ENCODE measurements around the gene GPR17.

GPR17 gene

DNA sequence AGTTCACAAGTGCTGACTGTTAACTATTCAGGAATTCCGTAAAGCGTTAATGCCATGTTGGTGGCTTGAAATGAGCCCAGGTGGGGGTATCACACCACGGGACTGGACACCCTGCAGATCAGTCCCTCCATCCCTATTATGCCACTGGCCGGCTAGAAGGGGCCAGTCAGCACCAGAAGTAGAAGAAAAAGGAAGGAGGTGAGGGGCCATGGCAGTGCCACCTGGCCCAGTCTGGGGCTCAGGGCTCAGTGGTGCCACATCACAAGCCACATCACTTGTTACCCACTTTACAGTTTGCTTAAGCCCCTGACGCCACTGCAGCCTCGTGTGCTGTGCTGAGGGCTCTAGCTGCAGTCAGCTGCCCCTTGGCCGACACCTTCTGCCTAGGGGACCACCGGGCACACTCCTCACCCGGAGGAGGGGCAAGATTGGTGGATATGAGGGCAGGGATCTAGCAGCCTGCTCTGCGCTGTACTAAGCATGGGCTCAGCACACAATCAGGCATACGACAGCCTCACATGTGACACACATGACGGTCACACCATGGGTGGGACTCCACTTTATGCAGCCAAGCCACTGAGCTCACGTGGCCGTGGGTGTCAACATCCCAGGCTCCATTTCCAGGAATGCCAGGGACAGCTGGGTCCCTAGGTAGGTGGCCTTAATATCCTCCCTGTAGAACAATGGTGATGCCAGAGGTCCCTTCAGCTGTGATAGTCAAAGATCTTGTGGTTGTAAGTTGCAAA lies 25.8 kb downstream of the GPR17 start:
- no peak for DNase-seq (ENCODE audit: low spot score)

GRCh38 chr2:127672341-127673224 lies 26.6 kb downstream of the GPR17 start:
- DNase-seq (ENCODE audit: low spot score), result no peak

GRCh38 chr2:127673291-127674069 lies 27.5 kb downstream of the GPR17 start:
- no peak for DNase-seq (ENCODE audit: low spot score)

DNA sequence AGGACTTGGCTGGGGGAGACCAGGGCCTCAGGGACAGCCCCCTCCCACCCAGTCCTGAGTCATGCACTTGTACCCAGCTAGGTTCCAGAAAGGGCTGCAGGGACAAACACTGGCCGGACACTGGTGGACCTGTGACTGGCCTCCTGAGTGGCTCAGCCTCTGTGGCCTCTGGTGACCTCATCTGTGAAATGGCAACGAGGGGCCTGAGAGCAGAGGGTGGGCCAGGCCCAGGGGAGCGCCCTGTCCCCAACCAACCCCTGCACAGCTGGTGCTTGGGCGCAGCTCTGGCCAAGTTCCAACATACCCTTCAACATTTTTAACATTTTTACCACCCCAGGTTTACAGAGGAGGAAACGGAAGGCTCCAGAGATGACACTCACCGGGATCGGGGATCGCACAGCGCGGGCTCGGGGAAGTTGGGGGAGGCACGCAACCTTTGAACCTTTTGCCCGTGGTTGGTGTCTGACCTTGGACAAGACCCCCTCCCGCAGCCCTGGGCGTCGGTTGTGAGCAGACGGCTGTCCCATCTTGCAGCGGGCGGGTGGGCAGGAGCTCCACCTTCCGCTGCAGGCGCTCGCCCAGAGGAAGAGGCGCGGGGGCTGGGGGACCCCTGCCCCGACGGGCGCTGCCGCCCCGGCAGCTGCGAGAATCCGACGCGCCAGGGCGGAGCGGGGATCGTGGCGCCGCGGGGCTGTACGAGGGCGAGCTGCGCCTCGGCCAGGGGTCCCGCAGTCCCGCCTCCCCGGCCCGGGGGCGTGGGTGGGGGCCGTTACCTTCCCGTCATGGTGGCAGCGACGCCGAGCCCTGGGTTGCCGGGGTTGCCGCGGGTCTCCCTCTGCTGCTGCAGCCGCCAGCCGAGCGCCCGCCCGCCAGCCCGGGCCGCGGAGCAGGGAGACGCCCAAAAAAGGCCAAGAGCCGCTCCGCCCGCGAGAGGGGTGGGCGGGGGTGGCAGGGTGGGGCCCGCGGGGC lies 28.6 kb downstream of the GPR17 start:
- no peak for DNase-seq (ENCODE audit: low spot score)

- DNase-seq (ENCODE audit: low spot score), result no peak
Observed at GRCh38 chr2:127675331-127676261, 29.6 kb downstream of the GPR17 start, which contains the start of gene LIMS2. TSS of gene LIMS2 (minus strand) at chr2:127675530. CDS start at chr2:127675024, 506 bp downstream.

GRCh38 chr2:127676906-127677305 lies 31.0 kb downstream of the GPR17 start:
- no peak for DNase-seq (ENCODE audit: low spot score)

DNA sequence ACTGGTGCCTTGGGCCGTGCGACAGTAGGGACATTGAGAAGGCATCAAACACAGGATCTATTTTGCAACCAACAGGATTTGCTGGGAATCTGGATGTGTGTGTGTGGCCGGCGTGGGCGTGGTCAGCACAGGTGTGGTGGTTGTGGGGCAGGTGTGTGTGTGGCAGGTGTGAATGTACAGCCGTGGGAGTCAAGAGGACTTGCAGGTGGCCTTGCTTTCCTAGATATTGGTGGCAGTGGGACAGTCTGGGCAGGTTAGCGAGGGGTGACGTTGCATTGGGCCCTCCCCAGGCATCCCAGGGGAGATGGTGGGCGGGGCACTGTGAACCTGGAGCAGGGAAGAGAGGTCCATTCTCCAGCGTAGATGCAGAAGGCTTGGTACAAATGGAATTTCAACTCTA lies 32.6 kb downstream of the GPR17 start:
- no peak for DNase-seq (ENCODE audit: low spot score)

DNA sequence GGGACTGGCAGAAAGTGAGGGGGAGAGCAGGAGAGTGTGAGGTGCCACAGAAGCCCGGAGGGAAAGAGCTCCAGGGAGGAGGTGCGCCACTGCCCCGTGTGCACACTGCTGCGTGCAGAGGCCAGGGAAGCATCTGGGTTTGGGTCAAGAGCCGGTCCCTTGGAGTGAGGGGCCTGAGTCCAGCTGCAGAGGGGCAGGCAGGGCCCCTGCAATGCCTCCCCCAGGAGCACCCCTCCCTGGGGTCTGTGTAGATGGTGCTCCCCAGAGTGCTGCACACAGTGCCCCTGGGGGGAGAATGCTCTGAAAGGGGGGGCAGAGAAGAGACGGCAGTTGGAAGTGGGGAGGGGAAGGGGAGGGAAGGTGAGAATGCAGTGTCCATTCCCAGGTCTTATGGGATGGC lies 33.0 kb downstream of the GPR17 start:
- DNase-seq (ENCODE audit: low spot score), result no peak

DNA sequence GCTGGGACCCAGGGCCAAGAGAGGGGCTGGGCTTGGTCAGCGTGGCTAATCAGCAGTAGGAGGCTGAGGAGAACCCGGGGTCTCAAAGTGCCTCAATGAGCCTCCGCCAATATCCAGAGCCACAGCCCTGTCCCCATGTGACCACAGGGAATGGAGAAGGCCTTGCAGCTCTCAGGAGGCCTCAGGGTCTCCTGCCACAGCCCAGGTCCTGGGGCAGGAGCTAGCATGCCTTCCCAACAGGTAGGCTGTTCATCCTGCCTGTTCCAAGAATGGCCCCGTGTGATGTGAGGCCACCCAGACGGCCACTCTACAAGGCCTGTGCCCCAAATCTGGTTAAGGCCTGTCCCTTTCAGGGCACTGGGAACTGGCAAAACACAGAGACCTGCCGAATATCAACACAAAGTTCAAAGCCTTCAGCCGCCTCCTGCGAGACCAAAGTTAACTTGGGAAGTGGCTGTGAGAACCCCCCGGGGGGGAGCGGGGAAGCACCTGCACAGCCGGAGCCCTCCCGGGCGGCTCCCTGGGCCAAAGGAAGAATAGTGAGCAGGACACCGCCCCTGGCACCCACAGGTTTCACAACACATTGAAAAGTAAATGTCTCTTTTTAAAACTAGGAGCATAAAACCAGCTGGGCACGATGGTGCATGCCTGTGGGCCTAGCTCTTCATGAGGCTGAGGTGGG lies 33.9 kb downstream of the GPR17 start:
- DNase-seq (ENCODE audit: low spot score), result no peak

DNA sequence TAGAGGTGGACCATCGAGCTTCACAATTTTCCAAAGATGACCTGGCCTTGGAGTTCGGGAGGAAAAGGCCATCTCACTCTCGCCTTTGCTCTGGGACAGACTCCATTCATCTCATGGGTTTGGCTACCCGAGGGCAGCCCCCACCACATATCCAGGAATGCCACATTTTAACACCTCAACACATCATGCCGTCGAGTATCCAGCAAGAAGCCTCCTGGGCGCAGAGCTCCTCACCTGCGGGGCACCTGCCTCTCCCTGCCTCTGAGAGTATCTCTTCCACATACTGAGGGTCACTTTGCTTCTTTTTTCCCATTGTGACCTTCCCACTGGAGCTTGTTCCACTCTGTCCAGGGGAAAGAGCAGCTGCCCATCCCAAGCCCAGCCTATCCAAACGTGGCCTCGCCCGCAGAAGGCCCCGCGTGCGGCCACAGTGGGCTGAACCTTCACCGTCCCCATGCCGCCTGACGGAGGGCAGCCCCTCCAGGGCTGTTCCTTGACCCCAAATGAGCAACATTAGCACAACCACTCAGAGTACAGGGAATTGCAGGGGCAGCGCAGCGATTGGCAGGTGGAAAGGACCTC lies 34.8 kb downstream of the GPR17 start:
- DNase-seq (ENCODE audit: low spot score), result no peak

DNA sequence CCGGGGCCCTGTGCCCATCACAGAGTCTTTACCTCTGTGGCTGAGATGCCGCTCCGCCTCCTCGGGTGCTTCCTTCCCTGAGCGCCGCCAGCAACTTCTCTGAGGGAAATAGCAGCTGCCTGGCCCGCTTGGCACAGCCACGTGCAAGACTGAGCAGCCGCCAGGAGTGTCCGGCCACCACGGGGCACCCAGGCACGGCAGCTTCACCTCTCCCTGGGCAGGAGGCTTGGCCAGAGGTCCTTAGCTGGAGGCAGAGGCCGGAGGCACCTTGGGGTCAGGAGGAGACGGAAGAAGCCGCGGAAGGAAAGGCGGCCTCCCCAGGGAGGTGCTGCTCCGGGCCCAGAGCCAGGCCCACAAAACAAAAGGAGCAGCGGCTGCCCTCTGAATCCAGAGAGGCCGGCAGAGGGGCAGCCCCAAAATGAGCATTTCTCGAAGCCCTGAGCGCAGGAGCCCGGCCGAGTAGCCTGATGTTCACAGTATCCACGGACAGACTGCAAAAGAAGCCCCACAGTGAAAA lies 35.4 kb downstream of the GPR17 start:
- no peak for DNase-seq (ENCODE audit: low spot score)

DNA sequence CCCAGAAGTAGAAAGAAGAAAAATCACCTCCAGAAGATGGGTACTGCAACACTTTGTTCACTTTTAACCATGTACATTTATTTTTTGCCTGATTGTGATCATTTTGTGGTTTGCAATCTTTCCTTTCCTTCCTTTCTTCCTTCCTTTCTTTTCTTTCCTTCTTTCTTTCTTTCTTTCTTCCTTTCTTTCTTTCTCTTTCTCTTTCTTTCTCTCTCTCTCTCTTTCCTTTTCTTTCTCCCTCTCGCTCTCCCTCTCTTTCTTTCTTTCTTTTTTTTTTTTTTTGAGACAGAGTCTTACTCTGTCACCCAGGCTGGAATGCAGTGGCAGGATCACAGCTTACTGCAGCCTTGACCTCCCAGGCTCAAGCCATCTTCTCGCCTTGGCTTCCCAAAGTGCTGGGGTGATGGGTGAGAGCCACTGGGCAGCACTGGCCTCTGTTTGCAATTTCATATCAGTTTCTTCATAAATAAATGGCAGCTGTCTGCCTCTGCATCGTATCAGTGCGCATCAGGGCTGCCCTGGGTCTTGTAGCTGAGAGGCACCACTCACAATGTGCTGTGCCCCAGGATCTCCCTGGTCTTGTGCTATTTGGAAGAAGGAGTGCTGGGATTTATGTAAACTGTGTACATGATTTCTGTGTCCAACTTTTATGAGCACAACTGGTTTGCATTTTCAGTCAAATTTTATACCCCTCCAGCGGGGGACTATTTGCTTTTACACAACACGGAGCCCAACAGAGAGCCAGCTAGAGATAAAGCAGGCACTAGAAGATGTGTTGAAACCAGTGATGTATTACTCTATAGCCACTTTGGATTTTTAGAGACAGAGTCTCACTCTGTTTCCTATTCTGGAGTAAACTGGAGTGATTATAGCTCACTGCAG lies 36.3 kb downstream of the GPR17 start:
- no peak for DNase-seq (ENCODE audit: low spot score)

- no peak for DNase-seq (ENCODE audit: low spot score)
Observed at GRCh38 chr2:127683056-127683455, 37.1 kb downstream of the GPR17 start.

DNA sequence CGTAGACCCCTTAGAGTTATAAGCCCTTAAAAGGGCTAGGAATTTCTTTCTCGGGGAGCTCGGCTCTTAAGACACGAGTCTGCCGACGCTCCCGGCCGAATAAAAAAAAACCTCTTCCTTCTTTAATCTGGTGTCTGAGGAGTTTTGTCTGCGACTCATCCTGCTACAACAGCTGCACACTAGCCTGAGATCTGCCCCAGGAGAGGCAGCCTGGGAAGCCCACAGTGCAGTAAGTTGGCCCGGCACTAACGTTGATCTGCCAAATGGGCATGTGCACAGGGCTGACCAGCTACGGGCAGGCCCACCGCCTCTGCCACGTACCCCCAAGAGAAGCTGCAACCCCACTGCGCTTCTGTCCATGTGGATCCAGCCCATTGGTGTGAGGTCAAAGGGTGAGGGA lies 37.8 kb downstream of the GPR17 start:
- DNase-seq (ENCODE audit: low spot score), result no peak

DNA sequence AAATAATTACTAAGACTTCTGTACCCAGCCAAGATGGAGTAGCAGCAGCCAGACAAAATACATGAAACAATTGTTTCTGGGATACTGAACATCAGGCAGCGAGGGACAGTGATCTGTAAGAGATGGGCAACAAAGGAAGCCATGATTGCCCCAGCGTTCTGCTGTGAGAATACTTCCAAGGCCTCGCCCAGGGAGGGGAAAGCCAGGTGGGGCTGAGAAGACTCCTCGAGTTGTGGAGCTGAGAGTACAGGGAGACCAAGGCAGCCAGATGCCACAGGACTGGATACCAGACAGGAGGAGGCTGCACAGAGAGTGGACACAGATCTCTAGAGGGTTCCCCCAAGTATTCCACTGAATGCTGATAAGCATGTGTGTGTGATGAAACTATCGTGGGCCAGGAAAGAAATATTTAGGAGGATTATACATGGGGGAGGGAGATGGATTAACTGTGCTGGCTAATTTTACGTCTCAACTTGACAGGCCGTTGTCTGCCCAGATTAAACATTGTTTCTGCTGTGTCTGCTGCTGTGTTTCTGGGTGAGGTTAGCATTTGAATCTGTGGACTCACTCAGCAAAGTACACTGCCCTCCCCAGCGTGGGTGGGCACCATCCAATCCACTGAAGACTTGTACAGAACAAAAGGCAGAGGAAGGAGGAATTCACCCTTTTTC lies 39.6 kb downstream of the GPR17 start:
- DNase-seq (ENCODE audit: low spot score), result no peak

DNA sequence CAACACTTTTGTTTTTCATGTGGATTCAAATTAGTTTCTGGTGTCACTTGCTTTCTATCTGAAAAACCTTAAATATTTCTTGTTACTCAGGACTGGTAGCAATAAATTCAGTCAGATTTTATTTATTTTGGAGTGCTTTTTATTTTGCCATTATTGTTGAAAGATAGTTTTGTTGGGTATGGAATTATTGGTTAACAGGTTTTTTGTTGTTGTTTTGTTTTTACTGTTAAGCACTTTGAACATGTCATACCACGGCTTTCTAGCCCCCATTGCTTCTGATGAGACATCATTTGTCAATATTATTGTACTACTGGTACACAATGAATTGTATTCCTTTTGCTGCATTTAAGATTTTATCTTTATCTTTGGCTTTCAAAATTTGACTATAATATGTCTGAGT lies 42.5 kb downstream of the GPR17 start:
- DNase-seq (ENCODE audit: low spot score), result no peak

- DNase-seq (ENCODE audit: low spot score), result no peak
Observed at GRCh38 chr2:127690696-127691095, 44.7 kb downstream of the GPR17 start.

Measured in hematopoietic multipotent progenitor cell treated with erythropoietin and hydrocortisone succinate and interleukin-3 and kit ligand, for 17 days (in vitro differentiated cells).